ENCODE results near the gene ZNF581.
A peak's percentile ranks its signal among the peaks of the same experiment; 100 is the strongest.

The ZNF581 gene, protein sequence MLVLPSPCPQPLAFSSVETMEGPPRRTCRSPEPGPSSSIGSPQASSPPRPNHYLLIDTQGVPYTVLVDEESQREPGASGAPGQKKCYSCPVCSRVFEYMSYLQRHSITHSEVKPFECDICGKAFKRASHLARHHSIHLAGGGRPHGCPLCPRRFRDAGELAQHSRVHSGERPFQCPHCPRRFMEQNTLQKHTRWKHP

DNA sequence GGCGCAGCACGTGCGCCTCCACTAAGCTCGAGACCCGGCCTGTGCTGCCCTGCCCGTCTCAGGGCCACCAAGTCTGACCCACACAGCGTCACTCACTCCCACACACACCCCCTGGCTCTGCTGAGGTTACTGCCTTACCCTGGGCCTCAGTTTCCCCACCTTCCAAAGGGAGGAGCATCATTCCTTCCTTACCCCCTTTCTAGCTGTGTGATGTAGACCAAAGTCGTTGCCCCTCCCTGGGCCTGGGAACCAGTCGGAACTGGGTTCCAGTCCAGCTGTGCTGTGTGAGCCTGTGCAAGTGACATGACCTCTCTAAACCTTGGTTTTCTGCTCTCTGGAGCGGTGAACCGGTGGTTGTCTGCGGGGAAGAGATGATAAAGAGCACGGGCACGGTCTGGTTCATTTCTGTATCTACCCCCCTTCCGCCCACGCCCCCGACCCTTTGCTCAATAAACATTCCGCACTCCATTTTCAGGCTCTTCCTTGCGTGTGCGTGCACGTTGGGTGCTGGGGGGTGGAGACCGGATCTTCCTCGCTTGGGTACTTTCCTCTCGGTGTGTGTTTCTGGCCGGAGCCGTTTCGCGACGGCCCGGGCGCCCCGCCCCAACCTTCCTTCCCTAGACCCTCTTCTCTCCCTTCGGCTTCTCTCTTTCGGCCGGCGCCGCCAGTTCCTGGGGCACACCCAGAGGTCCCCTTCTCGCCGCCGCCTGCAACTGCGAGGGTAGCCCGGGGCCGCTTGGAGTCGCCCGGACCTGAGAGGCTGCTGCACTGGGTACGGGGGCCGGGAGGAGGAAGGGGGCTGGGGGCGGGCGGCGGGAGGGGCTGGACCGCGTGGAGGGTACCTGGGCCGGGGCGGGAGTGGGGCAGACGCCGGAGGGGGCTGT is at the start of gene ZNF581:
Gene ZNF581 (plus strand): TSS at position 647 of the 884 bp plus-strand sequence. CDS start 923 bp downstream, outside the sequence.
- peak within 1 kb of the TSS; percentile 92 for H3K27ac ChIP-seq
- H3K36me3 ChIP-seq, result peaks cover 27% of the 10 kb centered on the region
- H3K9ac ChIP-seq, result peak within 1 kb of the TSS; percentile 94
- no peaks in the 10 kb centered on the region for H3K27me3 ChIP-seq
- H3K9me3 ChIP-seq, result no peaks in the 10 kb centered on the region
- H3K4me1 ChIP-seq, result peaks cover 71% of the 10 kb centered on the region
- peak within 1 kb of the TSS; percentile 89 for H3K4me3 ChIP-seq
- H4K20me1 ChIP-seq, result peaks cover 14% of the 10 kb centered on the region; the same call in 1 of the 2 replicates
- peak within 1 kb of the TSS; percentile 98 for H3K4me2 ChIP-seq
- TF ChIP-seq Cebpa-rat (IDR thresholded peaks at IDR 0.05), result no peak

DNA sequence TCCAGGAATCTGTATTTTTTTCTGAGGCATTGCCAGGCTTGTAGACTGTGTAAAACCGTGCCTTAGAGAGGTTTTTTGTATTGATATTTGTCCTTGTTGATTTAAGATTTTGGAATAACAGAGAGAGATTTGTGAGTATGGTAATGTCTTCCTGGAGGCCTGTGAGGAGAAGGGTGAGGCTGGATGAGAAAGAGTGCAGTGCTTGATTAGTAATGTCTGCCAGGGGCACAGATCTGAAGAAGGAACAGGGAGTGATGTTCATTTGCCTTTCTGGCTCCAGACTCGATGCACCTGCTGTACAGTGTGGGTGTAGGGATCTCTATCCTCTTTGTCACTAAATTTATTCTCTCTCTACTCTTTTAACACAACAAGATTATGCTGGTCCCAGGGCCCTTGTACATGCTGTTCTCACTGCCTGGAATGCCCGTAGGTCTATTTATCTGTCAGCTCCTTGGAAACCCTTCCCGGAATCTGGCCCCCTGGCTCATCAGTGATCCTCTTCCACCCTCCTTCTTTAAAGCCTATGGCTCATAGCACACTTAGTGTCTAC is 48.4 kb upstream of the ZNF581 start:
- Histone ChIP-seq H3K9me3 (peaks cover 14% of the 10 kb centered on the region; the same call in 1 of the 2 replicates), H3K27me3 (no peaks in the 10 kb centered on the region), H3K4me3 (no peak overlapping the region)

DNA sequence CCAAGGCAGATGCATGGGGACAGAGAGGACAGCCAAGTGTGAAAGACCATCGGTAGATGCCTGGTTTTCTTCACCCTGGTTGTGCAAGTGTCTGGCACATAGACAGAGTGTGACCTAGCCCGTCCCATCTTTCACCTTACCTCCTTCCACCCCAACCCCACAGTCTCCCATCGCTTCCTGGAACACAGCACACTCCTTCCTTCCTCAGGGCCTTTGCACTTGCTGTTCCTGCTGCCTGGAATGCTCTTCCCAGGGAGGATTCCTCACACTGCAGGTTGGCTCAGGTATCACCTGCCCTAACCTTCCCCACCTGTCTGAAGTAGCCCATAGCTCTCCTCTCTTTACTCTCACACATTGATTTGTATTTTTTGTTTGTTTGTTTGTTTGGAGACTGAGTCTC is 47.1 kb upstream of the ZNF581 start:
- Histone ChIP-seq H3K4me3 (no peak overlapping the region), H3K27ac (no peak overlapping the region), H3K27me3 (no peaks in the 10 kb centered on the region), H3K9me3 (peaks cover 14% of the 10 kb centered on the region; the same call in 1 of the 2 replicates), H3K4me2 (no peak overlapping the region), H3K36me3 (peaks cover 67% of the 10 kb centered on the region), H3K4me1 (peaks cover 16% of the 10 kb centered on the region), H4K20me1 (no peaks in the 10 kb centered on the region), H3K9ac (no peak overlapping the region)
- TF ChIP-seq Cebpa-rat (IDR thresholded peaks at IDR 0.05), result no peak

More for the DNA sequence above, 48.4 kb upstream of the ZNF581 start:
- no peak for TF ChIP-seq Cebpa-rat (IDR thresholded peaks at IDR 0.05)
- Histone ChIP-seq H3K36me3 (peaks cover 70% of the 10 kb centered on the region), H3K4me1 (peaks cover 9% of the 10 kb centered on the region), H3K27ac (no peak overlapping the region), H3K4me2 (no peak overlapping the region), H3K9ac (no peak overlapping the region), H4K20me1 (no peaks in the 10 kb centered on the region)

DNA sequence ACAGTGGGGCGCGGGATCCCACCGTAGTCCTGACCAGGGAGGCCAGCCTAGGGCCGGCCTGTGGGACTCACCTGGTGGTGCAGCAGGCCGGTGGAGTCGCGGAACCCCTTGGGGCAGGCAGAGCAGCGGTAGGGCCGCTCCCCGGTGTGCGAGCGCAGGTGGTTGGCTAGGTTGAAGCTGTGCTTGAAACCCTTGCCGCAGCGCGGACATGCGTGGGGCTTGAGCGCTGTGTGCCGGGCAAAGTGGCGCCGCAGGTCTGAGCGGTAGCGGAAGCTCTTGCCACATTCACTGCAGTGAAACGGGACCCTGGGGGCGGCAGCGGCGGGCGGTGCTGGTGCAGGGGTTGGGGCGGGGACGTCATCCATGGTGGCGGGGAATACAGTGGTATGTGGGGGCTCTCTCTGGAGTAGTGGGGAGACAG is 45.9 kb upstream of the ZNF581 start:
- Histone ChIP-seq H3K9me3 (peaks cover 14% of the 10 kb centered on the region; the same call in 1 of the 2 replicates), H4K20me1 (no peaks in the 10 kb centered on the region), H3K4me1 (peaks cover 21% of the 10 kb centered on the region), H3K4me2 (no peak overlapping the region), H3K4me3 (no peak overlapping the region), H3K36me3 (peaks cover 62% of the 10 kb centered on the region), H3K9ac (no peak overlapping the region), H3K27me3 (no peaks in the 10 kb centered on the region), H3K27ac (no peak overlapping the region)
- TF ChIP-seq Cebpa-rat (IDR thresholded peaks at IDR 0.05), result no peak

DNA sequence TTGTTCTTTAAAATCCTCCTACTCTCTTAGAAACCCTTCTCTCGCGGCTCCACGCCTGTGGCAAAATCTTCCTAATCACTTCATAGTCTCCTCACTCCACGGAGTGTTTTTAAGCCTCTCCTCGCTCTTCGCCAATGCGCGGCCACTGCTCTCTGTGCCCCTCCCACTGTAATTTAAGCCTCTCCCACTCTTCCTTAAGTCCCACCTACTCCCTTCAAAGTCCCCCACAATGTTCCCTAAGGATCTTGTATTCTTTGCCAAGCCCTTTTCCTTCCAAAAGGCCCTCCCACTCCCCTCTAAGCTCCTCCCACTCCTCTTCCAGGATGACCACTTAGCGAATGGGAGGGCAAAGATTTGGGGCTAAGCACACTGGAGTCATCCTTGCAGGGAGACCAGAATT is 45.4 kb upstream of the ZNF581 start:
- H3K27ac ChIP-seq, result no peak overlapping the region
- TF ChIP-seq Cebpa-rat (IDR thresholded peaks at IDR 0.05), result no peak
- peak overlapping the region; percentile 58; the same call in 1 of the 2 replicates for H3K4me2 ChIP-seq
- no peaks in the 10 kb centered on the region for H3K27me3 ChIP-seq
- no peak overlapping the region for H3K9ac ChIP-seq
- H3K9me3 ChIP-seq, result peaks cover 14% of the 10 kb centered on the region; the same call in 1 of the 2 replicates
- no peaks in the 10 kb centered on the region for H4K20me1 ChIP-seq
- peaks cover 21% of the 10 kb centered on the region for H3K4me1 ChIP-seq
- no peak overlapping the region for H3K4me3 ChIP-seq
- peaks cover 62% of the 10 kb centered on the region for H3K36me3 ChIP-seq

DNA sequence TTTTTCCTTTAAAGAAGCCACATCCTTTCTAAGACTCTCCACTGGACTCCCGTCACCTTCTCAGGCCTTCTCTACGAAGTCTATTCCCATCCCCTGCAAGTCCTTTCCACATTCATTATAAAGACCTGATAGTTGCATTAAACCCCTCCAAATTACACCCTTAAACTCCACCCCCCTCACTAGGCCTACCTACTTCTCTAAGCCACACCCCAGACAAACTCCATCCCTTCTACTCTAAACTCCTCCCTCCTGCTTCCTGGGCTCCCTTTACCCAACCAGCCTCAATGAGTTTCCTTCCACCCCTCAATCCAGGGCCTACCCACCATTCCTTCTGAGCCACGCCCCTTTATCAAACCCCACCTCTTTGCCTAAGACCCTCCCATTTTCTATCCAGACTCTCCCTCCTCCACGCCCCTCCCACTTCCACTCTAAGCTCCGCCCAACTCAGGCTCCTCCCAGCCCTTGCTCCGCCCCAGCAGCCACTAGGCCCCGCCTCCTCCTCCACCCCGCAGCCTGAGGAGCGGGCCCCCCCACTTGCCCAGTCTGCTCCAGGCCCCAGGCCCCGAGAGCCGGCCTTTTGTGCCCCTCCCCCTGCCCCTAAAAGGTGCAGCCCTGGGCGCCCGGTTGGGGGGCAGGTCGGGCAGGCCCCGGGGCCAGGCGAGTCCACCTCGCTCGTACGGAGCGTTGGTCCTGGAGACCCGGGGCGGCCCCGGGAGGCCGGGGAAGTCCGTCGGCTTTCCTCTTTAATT is 44.6 kb upstream of the ZNF581 start:
- Histone ChIP-seq H3K4me2 (peak overlapping the region; percentile 65), H3K9ac (peak overlapping the region; percentile 94), H3K36me3 (peaks cover 57% of the 10 kb centered on the region), H3K27me3 (no peaks in the 10 kb centered on the region), H4K20me1 (no peaks in the 10 kb centered on the region), H3K9me3 (peaks cover 14% of the 10 kb centered on the region; the same call in 1 of the 2 replicates), H3K4me1 (peaks cover 23% of the 10 kb centered on the region), H3K4me3 (peak overlapping the region; percentile 72), H3K27ac (peak overlapping the region; percentile 97)
- TF ChIP-seq Cebpa-rat (IDR thresholded peaks at IDR 0.05), result no peak

DNA sequence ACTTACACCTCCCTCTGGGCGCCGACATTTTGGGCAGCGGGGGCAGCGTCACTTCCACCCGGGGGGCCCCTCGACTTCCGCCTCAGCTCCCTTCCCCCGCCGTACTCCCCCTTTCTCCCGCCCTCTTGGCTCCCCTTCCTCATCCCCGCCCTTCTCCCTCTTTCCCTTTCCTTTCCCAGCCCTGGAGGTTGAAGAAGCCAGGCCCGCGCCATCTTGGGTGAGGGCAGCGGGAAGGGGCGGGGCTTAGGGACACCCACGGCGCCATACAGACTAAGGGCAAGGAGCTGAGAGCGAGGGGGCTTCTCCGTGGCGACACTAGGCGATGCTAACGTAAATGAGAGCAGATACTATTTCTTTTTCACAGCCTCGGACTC is 44.0 kb upstream of the ZNF581 start, which contains the start of gene FIZ1:
Gene FIZ1 (minus strand): TSS at position 50 of the 374 bp plus-strand sequence. CDS start 1,652 bp downstream, outside the sequence.
- Histone ChIP-seq H3K27ac (peak within 1 kb of the TSS; percentile 97), H4K20me1 (no peaks in the 10 kb centered on the region), H3K27me3 (no peaks in the 10 kb centered on the region), H3K9me3 (peaks cover 14% of the 10 kb centered on the region; the same call in 1 of the 2 replicates), H3K9ac (peak within 1 kb of the TSS; percentile 94), H3K36me3 (peaks cover 53% of the 10 kb centered on the region), H3K4me1 (peaks cover 29% of the 10 kb centered on the region), H3K4me3 (peak within 1 kb of the TSS; percentile 72), H3K4me2 (peak within 1 kb of the TSS; percentile 90)
- TF ChIP-seq Cebpa-rat (IDR thresholded peaks at IDR 0.05), result no peak

DNA sequence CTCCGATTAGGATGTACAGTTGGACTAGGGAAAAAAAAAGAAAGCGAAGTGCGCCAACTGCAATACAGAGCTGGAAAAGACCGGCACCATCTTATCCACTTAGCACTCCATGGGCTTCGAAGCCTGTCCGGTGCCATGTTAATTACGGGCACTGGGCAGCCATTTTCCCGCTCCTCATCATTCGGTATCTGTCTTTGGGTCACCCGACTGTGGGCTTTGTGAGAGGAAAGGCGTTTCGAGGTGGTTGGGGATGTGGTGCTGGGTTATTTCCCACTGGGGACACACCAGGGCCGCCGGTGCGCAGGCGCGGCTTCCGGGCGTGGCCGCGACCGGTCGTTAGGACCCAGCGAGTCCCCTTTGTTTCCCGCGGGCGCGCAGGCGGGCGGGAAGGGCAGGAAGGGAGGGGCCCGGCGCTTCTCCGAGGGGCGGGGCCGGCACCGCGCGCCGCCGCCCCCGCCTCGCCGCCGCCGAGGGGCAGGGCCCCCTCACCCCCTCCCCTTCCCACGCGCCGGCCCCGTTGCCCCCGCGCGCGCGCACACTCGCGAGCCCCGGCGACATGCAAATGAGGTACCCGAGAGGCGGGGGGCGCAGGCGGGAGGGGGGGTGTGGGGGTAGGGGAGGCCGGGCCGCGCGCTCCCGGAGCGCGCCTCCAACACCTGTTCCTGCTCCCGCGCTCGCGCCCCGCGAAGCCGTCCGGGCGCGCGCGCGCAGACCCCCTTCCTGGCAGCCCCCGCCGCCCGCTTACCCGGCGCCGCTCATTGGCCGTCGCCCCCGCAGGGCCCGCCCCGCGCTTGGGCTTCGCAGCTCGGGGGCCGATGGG is 43.4 kb upstream of the ZNF581 start, which contains the start of gene ZNF524:
Gene ZNF524 (plus strand): TSS at position 447 of the 820 bp plus-strand sequence. CDS start 1,825 bp downstream, outside the sequence.
- no peak for TF ChIP-seq Cebpa-rat (IDR thresholded peaks at IDR 0.05)
- Histone ChIP-seq H3K27ac (peak within 1 kb of the TSS; percentile 97), H3K36me3 (peaks cover 47% of the 10 kb centered on the region), H3K4me3 (peak within 1 kb of the TSS; percentile 72), H3K27me3 (no peaks in the 10 kb centered on the region), H3K9me3 (peaks cover 13% of the 10 kb centered on the region; the same call in 1 of the 2 replicates), H4K20me1 (no peaks in the 10 kb centered on the region), H3K4me2 (peak within 1 kb of the TSS; percentile 90), H3K4me1 (peaks cover 32% of the 10 kb centered on the region), H3K9ac (peak within 1 kb of the TSS; percentile 94)

Data from BLaER1 (cell line).